Osteocyte (in vitro differentiated cells): ENCODE measurements around the gene TLR10. TPM values are rescaled to one million over a fixed set of nuclear protein-coding genes. Genes with fewer than 3 reads are reported as not detected.

Experiments used
- DNase-seq: peaks from one replicate; pipeline ENCODE4 v3.0.0; 2021; ENCODE audit warnings: mixed read lengths; ENCODE audit not compliant: unreplicated experiment; ENCODE audit errors: extremely low spot score
- H3K27ac Mint-ChIP-seq: one replicate; pipeline ENCODE4 v1.8.0; 2021; ENCODE audit warnings: mild to moderate bottlenecking, mixed read lengths; ENCODE audit not compliant: unreplicated experiment
- H3K27me3 Mint-ChIP-seq: one replicate; pipeline ENCODE4 v1.8.0; 2021; ENCODE audit warnings: mixed read lengths; ENCODE audit not compliant: unreplicated experiment
- H3K36me3 Mint-ChIP-seq: one replicate; pipeline ENCODE4 v1.8.0; 2021; ENCODE audit warnings: mixed read lengths; ENCODE audit not compliant: unreplicated experiment
- H3K4me1 Mint-ChIP-seq: one replicate; pipeline ENCODE4 v1.8.0; 2021; ENCODE audit warnings: mixed read lengths; ENCODE audit not compliant: unreplicated experiment
- H3K4me3 Mint-ChIP-seq: one replicate; pipeline ENCODE4 v1.8.0; 2021; ENCODE audit warnings: mild to moderate bottlenecking, moderate library complexity, mixed read lengths; ENCODE audit not compliant: unreplicated experiment
- H3K9me3 Mint-ChIP-seq: one replicate; pipeline ENCODE4 v1.8.0; 2021; ENCODE audit warnings: mixed read lengths; ENCODE audit not compliant: unreplicated experiment
- total RNA-seq: library from RNA; stranded (reverse); gene quantifications from 2 replicates; pipeline ENCODE4 v1.2.1, GENCODE V29; 2021
- TF ChIP-seq, protein P1 (sequence below): fragments of 200-600 bp; sonication (generic); IDR thresholded peaks from 2 replicates; pipeline ENCODE4 v1.5.0; 2021; ENCODE audit warnings: antibody characterized with exemption, mild to moderate bottlenecking, moderate library complexity

The TLR10 gene
- total RNA-seq, 1 donor from 2014 or later = not detected

DNA sequence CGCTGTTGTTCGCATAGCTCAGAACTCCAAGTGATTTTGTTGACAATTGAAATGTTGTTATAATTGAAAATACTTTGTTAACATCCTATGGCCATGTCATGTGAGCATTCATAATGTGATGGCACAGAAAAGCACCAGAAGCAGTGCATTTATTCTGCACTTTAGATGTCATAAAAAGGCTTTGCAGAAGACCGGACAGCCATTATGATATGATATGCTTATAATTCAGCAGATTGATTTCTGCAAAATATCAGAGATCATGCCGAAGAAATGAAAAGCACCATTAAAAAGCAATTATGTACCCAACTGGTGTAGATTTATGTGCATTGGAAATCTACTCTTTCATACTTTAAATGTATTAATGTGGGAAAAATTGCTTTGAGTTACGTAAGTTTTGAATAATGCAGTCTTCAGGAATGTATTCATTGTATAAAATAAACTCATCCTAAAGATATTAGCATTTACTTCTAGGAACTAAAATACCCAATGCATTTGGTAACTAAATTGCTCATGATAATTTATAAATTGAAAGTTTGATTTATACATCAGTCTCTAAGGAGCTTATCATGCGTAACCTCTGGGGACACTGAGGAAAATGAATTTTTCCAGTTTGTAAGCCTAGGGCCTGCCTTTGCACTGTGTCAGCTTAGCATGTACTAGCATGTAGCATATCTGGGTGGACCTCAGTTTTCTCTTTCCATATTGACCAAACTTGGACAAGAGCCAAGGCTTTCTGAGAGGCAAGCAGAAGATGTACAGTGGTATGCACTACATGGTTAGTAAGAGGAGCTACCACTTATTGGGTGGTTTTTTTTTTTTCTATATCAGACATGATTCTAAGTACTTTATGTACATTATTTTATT lies 43.6 kb downstream of the TLR10 start:
- Mint-ChIP-seq H3K27me3 (peaks cover 3% of the 10 kb centered on the region), H3K27ac (no peak overlapping the region), H3K4me1 (peaks cover 14% of the 10 kb centered on the region), H3K4me3 (no peak overlapping the region), H3K9me3 (no peaks in the 10 kb centered on the region), H3K36me3 (no peaks in the 10 kb centered on the region)
- DNase-seq = no peak
- TF ChIP-seq, protein P1, sequence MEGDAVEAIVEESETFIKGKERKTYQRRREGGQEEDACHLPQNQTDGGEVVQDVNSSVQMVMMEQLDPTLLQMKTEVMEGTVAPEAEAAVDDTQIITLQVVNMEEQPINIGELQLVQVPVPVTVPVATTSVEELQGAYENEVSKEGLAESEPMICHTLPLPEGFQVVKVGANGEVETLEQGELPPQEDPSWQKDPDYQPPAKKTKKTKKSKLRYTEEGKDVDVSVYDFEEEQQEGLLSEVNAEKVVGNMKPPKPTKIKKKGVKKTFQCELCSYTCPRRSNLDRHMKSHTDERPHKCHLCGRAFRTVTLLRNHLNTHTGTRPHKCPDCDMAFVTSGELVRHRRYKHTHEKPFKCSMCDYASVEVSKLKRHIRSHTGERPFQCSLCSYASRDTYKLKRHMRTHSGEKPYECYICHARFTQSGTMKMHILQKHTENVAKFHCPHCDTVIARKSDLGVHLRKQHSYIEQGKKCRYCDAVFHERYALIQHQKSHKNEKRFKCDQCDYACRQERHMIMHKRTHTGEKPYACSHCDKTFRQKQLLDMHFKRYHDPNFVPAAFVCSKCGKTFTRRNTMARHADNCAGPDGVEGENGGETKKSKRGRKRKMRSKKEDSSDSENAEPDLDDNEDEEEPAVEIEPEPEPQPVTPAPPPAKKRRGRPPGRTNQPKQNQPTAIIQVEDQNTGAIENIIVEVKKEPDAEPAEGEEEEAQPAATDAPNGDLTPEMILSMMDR = no peak

DNA sequence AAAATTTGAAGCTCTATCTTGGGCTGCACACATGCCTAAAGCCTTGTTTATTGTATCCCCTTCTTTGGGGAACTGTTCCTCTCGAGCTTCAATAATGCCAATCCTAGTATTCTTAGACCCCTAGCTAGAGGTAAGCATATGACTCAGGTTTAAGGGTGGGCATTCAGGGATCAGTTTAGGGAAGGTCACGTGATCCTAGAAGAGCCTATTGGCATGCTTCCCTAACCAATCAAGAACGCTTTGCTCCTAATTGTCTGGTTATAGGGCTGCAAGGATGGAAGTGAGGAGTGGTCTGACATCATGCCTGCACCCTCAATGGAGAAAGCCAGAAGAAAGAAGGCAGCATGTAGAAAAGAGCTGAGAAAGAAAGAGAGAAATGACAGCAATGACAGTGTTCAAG lies 46.9 kb downstream of the TLR10 start:
- no peak overlapping the region for H3K27ac Mint-ChIP-seq

DNA sequence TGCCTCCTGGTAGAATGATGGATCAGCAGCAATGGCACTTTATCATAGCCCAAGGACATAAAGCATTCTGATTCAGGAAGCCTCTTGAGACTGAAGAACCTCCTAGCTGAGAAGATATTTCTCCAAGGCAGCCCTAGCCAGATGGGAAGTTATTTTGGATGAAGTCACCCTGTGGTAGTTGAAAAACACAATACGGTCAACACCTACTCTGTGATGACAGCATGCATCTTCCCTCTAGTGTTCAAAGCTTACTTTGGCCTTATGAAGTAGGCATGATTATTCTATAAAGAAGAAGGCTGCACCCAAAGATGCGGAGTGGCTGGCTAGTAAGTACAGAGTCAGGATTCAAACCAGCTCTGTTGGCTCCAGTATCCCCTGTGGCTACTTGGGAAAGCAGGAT lies 47.9 kb downstream of the TLR10 start:
- no peak for DNase-seq
- H3K4me3 Mint-ChIP-seq = no peak overlapping the region
- peaks cover 3% of the 10 kb centered on the region for H3K27me3 Mint-ChIP-seq
- peaks cover 10% of the 10 kb centered on the region for H3K4me1 Mint-ChIP-seq
- no peaks in the 10 kb centered on the region for H3K9me3 Mint-ChIP-seq
- TF ChIP-seq, protein P1 = no peak
- H3K27ac Mint-ChIP-seq = no peak overlapping the region
- H3K36me3 Mint-ChIP-seq = no peaks in the 10 kb centered on the region

More for the DNA sequence above, 46.9 kb downstream of the TLR10 start:
- H3K4me1 Mint-ChIP-seq = peaks cover 6% of the 10 kb centered on the region
- DNase-seq = no peak
- H3K27me3 Mint-ChIP-seq = peaks cover 3% of the 10 kb centered on the region
- TF ChIP-seq, protein P1 = no peak
- H3K36me3 Mint-ChIP-seq = no peaks in the 10 kb centered on the region
- no peaks in the 10 kb centered on the region for H3K9me3 Mint-ChIP-seq
- no peak overlapping the region for H3K4me3 Mint-ChIP-seq

DNA sequence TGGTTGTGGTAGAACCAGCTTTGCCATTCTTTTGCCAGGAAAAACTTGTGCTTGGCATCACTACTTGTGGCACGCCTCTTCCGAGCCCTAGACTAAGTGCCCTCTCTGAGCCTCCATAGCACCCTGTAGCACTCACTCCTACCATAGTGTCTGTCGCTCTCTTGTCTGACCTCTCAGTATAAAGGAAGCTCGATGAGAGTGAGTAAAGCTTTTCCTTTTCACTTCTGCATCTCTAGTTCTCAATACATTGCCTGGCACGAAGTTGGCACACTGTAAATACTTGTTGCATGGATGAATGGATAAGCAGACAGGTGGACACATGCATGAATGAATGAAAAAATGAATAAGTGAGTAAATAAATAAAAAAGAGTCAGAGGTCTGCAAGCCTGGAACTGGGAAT lies 48.3 kb downstream of the TLR10 start:
- Mint-ChIP-seq H3K27ac (no peak overlapping the region), H3K27me3 (peaks cover 3% of the 10 kb centered on the region), H3K36me3 (no peaks in the 10 kb centered on the region), H3K4me3 (no peak overlapping the region), H3K4me1 (peaks cover 10% of the 10 kb centered on the region), H3K9me3 (no peaks in the 10 kb centered on the region)
- no peak for DNase-seq
- TF ChIP-seq, protein P1 = no peak

DNA sequence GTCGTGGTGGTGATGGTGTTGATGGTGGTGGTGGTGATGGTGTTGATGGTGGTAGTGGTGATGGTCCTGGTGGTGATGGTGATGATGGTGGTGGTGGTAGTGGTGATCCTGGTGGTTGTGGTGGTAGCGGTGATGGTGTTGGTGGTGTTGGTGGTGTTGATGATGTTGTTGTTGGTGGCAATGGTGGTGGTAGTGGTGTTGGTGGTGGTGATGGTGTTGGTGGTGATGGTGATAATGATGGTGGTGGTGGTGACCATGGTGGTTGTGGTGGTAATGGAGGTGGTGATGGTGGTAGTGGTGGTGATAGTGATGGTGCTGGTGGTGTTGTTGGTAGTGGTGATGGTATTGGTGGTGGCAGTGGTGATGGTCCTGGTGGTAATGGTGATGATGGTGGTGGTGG lies 49.1 kb downstream of the TLR10 start:
- H3K4me1 Mint-ChIP-seq = peaks cover 12% of the 10 kb centered on the region
- no peaks in the 10 kb centered on the region for H3K36me3 Mint-ChIP-seq
- H3K9me3 Mint-ChIP-seq = no peaks in the 10 kb centered on the region
- DNase-seq = no peak
- H3K27ac Mint-ChIP-seq = no peak overlapping the region
- no peak overlapping the region for H3K4me3 Mint-ChIP-seq
- TF ChIP-seq, protein P1 = no peak
- H3K27me3 Mint-ChIP-seq = peaks cover 3% of the 10 kb centered on the region
